Measurements from ENCODE around the gene RNF115. TPM values are rescaled to one million over a fixed set of nuclear protein-coding genes. Genes with fewer than 3 reads are reported as not detected.
"Not testable (repeated sequence)": the region's sequence is repeated elsewhere in the genome, so short reads cannot be mapped to it uniquely, and the experiment has no call there.

Gene RNF115
- total RNA-seq, 1 donor from 2014 or later: 8.5 TPM

DNA sequence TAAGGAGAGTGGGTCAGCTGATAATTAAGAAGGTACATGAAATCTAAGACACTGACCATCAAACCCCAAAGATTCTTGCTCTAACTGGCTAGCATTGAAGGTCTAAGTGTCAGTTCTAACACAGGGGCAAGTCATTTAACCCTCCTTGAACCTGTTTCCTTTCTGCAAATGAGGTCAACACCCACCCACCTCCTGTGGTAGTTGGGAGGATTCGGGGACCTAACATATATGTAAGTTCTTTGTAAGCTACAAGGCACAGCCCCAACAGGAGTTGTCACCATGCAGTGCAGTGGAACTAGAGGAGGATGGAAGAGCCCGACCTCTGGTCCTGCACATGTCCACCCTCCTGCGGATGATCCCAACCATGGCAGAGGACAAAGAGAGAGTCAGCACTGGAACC is 23.9 kb upstream of the RNF115 start:
- H3K27me3 ChIP-seq (ENCODE audit: control insufficient read depth, insufficient read depth, low read length): no peaks in the 10 kb centered on the region
- H3K4me3 ChIP-seq (ENCODE audit: low read depth, low read length): no peak overlapping the region
- DNase-seq (ENCODE audit: low read depth): no peak
- TF ChIP-seq, protein P1, sequence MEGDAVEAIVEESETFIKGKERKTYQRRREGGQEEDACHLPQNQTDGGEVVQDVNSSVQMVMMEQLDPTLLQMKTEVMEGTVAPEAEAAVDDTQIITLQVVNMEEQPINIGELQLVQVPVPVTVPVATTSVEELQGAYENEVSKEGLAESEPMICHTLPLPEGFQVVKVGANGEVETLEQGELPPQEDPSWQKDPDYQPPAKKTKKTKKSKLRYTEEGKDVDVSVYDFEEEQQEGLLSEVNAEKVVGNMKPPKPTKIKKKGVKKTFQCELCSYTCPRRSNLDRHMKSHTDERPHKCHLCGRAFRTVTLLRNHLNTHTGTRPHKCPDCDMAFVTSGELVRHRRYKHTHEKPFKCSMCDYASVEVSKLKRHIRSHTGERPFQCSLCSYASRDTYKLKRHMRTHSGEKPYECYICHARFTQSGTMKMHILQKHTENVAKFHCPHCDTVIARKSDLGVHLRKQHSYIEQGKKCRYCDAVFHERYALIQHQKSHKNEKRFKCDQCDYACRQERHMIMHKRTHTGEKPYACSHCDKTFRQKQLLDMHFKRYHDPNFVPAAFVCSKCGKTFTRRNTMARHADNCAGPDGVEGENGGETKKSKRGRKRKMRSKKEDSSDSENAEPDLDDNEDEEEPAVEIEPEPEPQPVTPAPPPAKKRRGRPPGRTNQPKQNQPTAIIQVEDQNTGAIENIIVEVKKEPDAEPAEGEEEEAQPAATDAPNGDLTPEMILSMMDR (IDR thresholded peaks at IDR 0.05; ENCODE audit: insufficient read depth, low read length, poor library complexity, severe bottlenecking): no peak
- peaks cover 4% of the 10 kb centered on the region for H3K36me3 ChIP-seq (ENCODE audit: control insufficient read depth, insufficient read depth, low read length)

DNA sequence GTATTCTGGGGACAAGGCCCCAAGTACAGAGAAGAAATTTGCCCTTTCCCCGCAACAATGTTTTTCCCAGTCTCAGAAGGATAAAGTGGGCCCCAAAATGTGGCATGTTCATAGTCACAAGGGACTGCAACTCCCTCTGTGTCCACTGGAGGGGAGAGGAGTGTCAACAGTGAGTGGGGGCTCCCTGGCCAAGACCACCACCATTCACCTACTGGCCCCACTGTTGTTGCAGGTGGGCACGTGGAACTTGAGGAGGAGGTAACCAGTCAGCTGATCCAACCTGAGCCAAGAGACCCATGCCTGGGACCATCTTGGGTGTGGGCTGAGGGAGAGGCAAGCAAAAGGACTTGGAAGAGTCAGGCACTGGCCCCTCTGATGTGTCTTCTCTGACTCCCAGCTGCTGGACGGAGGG is 22.3 kb upstream of the RNF115 start:
- no peaks in the 10 kb centered on the region for H3K27me3 ChIP-seq (ENCODE audit: control insufficient read depth, insufficient read depth, low read length)
- H3K36me3 ChIP-seq (ENCODE audit: control insufficient read depth, insufficient read depth, low read length): peaks cover 4% of the 10 kb centered on the region
- DNase-seq (ENCODE audit: low read depth): no peak
- H3K4me3 ChIP-seq (ENCODE audit: low read depth, low read length): peak overlapping the region; percentile 55
- TF ChIP-seq, protein P1 (IDR thresholded peaks at IDR 0.05; ENCODE audit: insufficient read depth, low read length, poor library complexity, severe bottlenecking): peak; percentile 62

DNA sequence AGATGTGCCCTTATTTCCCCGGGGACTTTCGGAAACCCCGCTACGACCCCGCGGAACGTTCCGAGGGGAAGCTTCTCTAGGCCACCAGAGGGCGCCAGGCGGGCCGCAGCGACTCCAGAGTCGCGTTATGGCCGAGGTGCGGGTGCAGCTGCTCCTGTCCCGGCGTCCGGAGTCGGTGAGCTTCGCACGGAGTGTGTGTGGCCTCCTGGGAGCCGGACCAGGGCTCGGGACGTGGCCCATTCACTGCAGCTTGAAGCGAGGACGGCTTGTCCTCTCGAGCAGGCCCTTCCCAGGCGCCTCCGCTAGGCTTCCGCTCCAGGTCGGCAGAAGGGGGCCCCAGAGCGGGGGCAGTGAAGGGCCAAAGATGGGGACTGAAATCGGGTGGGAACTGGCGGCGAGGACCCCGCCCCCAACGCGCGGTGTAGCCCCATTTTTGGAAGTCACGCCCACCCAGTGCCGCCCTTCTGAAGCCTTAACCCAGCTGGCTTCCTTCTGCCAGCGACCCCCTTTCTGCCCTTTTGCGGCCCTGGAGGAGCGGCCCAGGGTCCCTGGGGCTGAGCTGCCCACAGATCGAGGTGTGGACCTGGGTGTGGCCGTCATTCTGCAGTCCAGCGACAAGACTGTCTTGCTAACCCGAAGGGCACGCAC is 21.7 kb upstream of the RNF115 start, which contains the start of gene NUDT17:
Gene NUDT17, plus strand, starts transcription at position 117 of the 648 bp plus-strand sequence. Its CDS starts 11 bp downstream, at position 128.
- Histone ChIP-seq H3K4me3 (ENCODE audit: low read depth, low read length) (peak within 1 kb of the TSS; percentile 55), H3K36me3 (ENCODE audit: control insufficient read depth, insufficient read depth, low read length) (peaks cover 4% of the 10 kb centered on the region), H3K27me3 (ENCODE audit: control insufficient read depth, insufficient read depth, low read length) (no peaks in the 10 kb centered on the region)
- no peak for DNase-seq (ENCODE audit: low read depth)
- TF ChIP-seq, protein P1 (IDR thresholded peaks at IDR 0.05; ENCODE audit: insufficient read depth, low read length, poor library complexity, severe bottlenecking): peak; percentile 99

DNA sequence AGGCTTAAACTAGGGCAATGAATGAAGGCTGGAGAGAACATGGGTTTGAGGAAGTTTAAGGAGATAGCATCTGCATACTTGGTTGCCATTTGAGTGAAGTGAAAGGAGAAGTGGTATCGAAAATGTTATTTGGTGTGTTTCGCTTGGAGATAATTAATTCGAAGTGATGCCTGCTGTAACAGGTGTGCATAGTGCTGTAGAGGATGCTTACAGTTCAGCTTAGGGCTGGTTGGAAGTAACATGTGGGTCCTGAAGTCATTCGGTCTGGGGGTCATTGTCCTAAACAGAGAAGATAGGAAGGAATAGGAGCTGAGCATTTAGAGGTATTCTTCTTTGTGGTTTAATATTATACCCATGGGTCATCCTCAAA is 21.2 kb upstream of the RNF115 start:
- peaks cover 3% of the 10 kb centered on the region for H3K36me3 ChIP-seq (ENCODE audit: control insufficient read depth, insufficient read depth, low read length)
- no peak for DNase-seq (ENCODE audit: low read depth)
- TF ChIP-seq, protein P1 (IDR thresholded peaks at IDR 0.05; ENCODE audit: insufficient read depth, low read length, poor library complexity, severe bottlenecking): no peak
- peak overlapping the region; percentile 55 for H3K4me3 ChIP-seq (ENCODE audit: low read depth, low read length)
- H3K27me3 ChIP-seq (ENCODE audit: control insufficient read depth, insufficient read depth, low read length): no peaks in the 10 kb centered on the region

DNA sequence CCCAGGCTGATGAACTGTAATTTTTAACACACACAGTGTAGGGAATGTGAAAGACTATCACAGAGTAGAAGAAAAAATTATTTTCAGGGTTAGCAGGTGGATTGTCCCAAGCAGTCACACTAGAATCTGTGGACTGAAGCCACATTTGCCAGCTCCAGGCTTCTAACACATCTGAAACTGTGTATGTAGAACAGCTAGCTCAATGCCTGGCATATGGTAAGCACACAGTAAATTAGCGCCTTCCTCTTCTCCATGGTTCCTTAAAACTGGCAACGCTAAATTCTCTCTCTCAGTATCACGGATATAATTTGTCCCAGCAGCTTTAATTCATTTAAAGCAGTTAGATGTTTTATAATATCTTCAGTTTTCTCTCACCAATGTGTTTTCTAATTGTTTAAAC is 19.1 kb upstream of the RNF115 start:
- TF ChIP-seq, protein P1 (IDR thresholded peaks at IDR 0.05; ENCODE audit: insufficient read depth, low read length, poor library complexity, severe bottlenecking): no peak
- Histone ChIP-seq H3K4me3 (ENCODE audit: low read depth, low read length) (no peak overlapping the region), H3K36me3 (ENCODE audit: control insufficient read depth, insufficient read depth, low read length) (peaks cover 2% of the 10 kb centered on the region), H3K27me3 (ENCODE audit: control insufficient read depth, insufficient read depth, low read length) (no peaks in the 10 kb centered on the region)
- no peak for DNase-seq (ENCODE audit: low read depth)

DNA sequence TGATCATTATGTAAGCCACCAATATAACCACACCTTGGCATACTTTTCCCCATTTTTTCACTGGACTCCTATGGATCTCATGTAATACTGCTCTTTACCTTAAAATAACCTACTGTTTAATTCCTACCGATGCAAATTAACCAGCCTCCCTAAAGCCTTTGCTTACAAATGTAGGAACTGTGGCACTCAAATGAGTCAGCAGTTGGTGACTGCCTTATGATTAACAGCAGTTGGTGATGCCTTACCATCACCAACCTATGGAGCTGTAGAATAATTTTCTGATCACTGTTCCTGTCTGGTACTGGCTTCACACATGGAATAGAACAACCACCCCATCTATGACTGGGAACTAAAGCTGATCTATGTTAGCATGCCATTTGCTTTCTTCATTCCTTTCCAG is 13.8 kb upstream of the RNF115 start:
- Histone ChIP-seq H3K4me3 (ENCODE audit: low read depth, low read length) (no peak overlapping the region), H3K36me3 (ENCODE audit: control insufficient read depth, insufficient read depth, low read length) (peaks cover 3% of the 10 kb centered on the region), H3K27me3 (ENCODE audit: control insufficient read depth, insufficient read depth, low read length) (no peaks in the 10 kb centered on the region)
- TF ChIP-seq, protein P1 (IDR thresholded peaks at IDR 0.05; ENCODE audit: insufficient read depth, low read length, poor library complexity, severe bottlenecking): no peak
- no peak for DNase-seq (ENCODE audit: low read depth)

DNA sequence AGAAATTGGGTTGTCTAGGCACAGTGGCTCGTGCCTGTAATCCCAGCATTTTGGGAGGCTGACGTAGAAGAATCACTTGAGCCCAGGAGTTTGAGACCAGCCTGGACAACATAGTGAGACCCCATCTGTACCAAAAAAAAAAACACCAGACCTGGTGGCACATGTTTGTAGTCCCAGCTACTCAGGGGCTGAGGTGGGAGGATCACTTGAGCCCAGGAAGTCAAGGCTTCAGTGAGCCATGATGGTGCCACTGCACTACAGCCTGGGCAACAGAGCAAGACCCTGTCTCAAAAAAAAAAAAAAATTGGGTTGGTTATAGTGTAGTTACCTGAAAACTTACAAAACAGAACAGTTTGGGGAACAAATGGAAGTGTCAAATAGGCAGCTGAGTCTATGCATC is 6.9 kb upstream of the RNF115 start:
- H3K36me3 ChIP-seq (ENCODE audit: control insufficient read depth, insufficient read depth, low read length): not testable (repeated sequence)

More for the DNA sequence above, 6.9 kb upstream of the RNF115 start:
- DNase-seq (ENCODE audit: low read depth); H3K27me3 ChIP-seq (ENCODE audit: control insufficient read depth, insufficient read depth, low read length); H3K4me3 ChIP-seq (ENCODE audit: low read depth, low read length): not testable (repeated sequence)
